ENCODE data around the gene KLHL22. TPM values are rescaled to one million over a fixed set of nuclear protein-coding genes. Genes with fewer than 3 reads are reported as not detected.
A peak's percentile ranks its signal among the peaks of the same experiment; 100 is the strongest.

KLHL22 gene
- total RNA-seq, 4 donors from 2014 or later = 14.0 to 23.8 (median 20.2) TPM

DNA sequence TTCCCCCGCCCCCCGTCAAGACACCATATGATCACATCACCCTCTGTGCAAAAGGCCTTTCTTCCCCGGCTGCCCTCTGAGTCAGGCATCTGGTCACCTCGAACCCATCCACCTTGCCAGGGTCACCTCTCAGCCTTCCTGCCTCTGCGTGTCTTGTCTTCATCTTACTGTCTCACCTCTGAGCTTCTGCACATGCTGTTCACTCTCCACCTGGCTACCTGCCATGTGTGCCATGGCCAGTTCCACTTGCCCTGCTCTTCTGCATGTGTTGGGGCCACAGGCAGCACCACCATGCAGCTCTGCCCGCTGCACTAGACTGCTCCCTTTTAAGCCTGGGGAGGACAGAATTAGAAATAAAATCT lies 91.8 kb downstream of the KLHL22 start:
- TF ChIP-seq CTCF (IDR thresholded peaks at IDR 0.05) (no peak), POLR2A (IDR thresholded peaks at IDR 0.05) (no peak)
- peak in 1 of 2 donors; percentile 71 for DNase-seq (ENCODE audit: low spot score in 2 of 2)
- H3K4me3 ChIP-seq (ENCODE audit: low read depth, poor library complexity, severe bottlenecking) = no peak overlapping the region
- 92 to 95% methylated on average over 6 of the region's 6 CpGs for WGBS, 2 donors
- intact Hi-C loops (cut with DNase I; ENCODE audit: low total_unique reads) = no loop called here

DNA sequence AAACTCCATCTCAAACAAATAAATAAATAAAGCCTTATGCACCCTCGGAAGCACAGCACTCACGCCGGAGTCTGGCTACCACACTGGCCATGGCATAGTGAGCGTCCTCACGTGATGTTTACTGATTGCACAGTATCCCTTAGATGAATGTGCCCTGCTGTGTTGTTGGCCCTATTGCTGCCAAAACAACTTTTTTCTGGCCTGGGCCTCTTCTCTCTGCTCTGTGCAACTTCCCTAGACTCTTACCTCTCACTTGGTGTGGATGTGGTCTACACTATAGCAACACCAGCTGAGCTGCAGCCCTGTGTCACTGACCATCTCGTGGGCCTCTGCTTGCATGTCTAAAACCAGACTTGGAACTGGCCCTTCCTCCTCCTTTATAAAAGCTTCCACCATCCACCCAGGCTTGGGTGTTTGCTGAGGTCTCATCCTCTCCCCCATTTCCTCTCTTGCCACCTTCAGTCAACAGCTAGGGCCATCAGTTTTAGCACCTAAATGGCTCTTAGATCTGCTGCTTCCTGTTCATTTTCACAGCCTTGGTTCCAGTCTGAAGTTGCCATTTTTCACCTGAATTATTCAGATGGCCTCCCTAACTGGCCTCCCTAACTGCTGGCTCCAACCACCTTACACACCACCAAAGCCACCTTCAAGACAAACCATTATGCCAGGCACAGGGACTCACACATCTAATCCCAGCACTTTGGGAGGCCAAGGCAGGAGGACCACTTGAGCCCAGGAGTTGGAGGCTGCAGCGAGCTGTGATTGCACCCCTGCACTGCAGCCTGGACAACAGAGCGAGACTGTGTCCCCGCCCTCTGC lies 92.4 kb downstream of the KLHL22 start:
- 95 to 97% methylated on average over 9 of the region's 9 CpGs for WGBS, 2 donors
- DNase-seq (ENCODE audit: low spot score in 2 of 2) = no peak

DNA sequence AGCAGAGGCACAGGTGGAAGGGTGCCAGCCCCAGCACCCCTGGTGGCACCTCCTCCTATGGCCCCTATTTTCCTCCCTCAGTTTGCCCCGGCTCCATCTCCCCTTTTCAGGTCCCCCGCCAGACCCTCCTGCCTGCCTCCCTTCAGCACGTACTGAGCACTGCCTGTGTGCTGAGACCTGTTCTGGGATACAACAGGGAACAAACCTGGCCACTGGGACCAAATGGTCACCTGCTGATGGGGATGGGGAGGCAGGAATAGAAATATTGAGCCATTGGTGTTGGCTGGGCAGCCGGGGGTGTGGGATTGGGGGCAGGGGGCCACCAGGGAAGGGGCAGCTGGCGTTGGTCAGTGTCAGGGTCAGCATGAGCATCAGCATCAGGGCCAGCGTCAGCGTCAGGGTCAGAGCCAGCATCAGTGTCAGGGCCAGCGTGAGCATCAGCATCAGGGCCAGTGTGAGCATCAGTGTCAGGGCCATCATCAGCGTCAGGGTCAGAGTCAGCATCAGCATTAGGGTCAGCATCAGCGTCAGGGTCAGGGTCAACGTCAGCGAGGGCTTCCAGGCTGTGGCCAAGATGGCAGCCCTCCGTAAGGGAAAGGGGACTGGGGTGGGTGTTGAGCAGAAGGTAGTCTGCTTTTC lies 94.1 kb downstream of the KLHL22 start:
- DNase-seq (ENCODE audit: low spot score in 2 of 2) = peak in 1 of 2 donors; percentile 78
- intact Hi-C loops (cut with DNase I; ENCODE audit: low total_unique reads) = no loop called here
- TF ChIP-seq POLR2A (IDR thresholded peaks at IDR 0.05) (no peak), CTCF (IDR thresholded peaks at IDR 0.05) (no peak)
- WGBS, 2 donors = 93 to 96% methylated on average over 13 of the region's 13 CpGs
- no peak overlapping the region for H3K4me3 ChIP-seq (ENCODE audit: low read depth, poor library complexity, severe bottlenecking)

More for the DNA sequence above, 92.4 kb downstream of the KLHL22 start:
- H3K4me3 ChIP-seq (ENCODE audit: low read depth, poor library complexity, severe bottlenecking) = no peak overlapping the region
- no peak for TF ChIP-seq POLR2A (IDR thresholded peaks at IDR 0.05)
- TF ChIP-seq CTCF (IDR thresholded peaks at IDR 0.05) = no peak
- intact Hi-C loops (cut with DNase I; ENCODE audit: low total_unique reads) = no loop called here

- no peak overlapping the region for H3K4me3 ChIP-seq (ENCODE audit: low read depth, poor library complexity, severe bottlenecking)
- 93% methylated on average over 14 to 15 of the region's 15 CpGs for WGBS, 2 donors
- no peak for TF ChIP-seq CTCF (IDR thresholded peaks at IDR 0.05)
- no peak for TF ChIP-seq POLR2A (IDR thresholded peaks at IDR 0.05)
- intact Hi-C loops (cut with DNase I; ENCODE audit: low total_unique reads) = no loop called here
- DNase-seq (ENCODE audit: low spot score in 2 of 2) = peak in 1 of 2 donors; percentile 81
Measured at GRCh38 chr22:20400606-20401375, 94.8 kb downstream of the KLHL22 start.

DNA sequence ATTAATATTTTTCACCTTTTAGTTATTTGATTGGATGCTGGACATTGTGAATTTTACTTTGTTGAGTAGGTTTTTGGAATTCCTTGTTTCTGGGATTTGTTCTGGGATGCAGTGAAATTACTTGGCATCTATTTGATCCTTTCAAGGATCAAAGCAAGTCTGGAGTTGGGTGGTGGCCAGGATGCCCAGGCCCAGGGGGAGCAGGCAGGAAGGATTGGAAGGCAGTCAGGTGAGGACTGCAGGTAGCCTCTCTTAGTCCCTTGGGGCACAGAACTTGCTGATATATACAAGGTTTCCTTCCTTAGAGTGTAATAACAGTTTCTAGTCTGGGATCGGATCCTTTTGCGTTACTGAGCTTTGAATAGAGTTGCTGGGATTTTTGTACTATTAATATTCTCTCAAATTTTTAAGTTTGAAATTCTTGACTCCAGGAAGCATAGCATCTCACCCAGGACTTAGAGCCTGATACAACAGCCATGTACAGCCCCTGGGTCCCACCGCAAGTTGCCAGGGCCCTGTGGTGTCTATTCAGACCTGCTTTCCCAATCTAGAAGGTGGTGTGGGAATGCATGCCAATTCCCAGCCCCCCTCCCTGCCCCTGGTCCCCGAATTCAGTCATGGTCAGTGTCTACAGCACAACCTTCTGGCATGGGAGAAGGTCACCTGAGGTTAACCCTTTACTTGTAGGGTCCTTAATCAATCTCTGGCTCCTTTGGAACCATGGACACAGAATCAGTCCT lies 95.6 kb downstream of the KLHL22 start:
- 87 to 93% methylated on average over 4 of the region's 4 CpGs for WGBS, 2 donors
- DNase-seq (ENCODE audit: low spot score in 2 of 2) = peak in 1 of 2 donors; percentile 40
- TF ChIP-seq POLR2A (IDR thresholded peaks at IDR 0.05) (no peak), CTCF (IDR thresholded peaks at IDR 0.05) (no peak)
- intact Hi-C loops (cut with DNase I; ENCODE audit: low total_unique reads) = no loop called here
- H3K4me3 ChIP-seq (ENCODE audit: low read depth, poor library complexity, severe bottlenecking) = no peak overlapping the region
